ENCODE measurements around the gene PLEKHG5.

GRCh38 chr1:6447016-6447817, 44.2 kb downstream of the PLEKHG5 start:
- TF ChIP-seq TAF1 (IDR thresholded peaks at IDR 0.05; ENCODE audit: low read depth) (peak; percentile 30; the same call in 1 of the 2 replicates), RAD21 (IDR thresholded peaks at IDR 0.05; ENCODE audit: low read depth) (no peak), ZBTB7A (IDR thresholded peaks at IDR 0.05; ENCODE audit: low read depth) (peak; percentile 98)
